GM12873 (cell line): Measurements from ENCODE around the gene COL4A2.

Experiments
- TF ChIP-seq, protein P1 (sequence below): IDR thresholded peaks from 2 replicates; pipeline ENCODE4 v1.5.1; 2012; ENCODE audit warnings: low read depth, mild to moderate bottlenecking, moderate library complexity, low read length, control low read depth; ENCODE audit not compliant: insufficient read depth; ENCODE audit errors: missing control alignments

The COL4A2 gene

DNA sequence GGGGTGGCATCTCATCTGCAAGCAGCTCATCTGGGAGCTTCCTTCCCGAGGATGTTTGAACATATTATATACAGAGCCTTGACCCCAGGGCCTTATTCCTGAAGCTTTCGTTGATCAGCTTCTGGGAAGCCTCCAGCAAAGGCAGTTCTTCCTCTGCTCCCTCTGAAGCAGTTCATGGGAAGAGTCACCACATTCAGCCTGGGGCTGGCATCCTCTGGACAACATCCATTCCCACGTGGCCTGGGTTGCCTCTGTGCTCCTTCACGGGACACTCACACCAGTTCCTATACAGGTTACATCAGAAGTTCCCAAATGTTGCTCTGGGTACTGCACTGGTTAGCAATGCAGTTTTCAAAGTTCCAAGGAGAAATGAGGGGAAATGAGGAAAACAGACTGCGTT, 29.6 kb downstream of the COL4A2 start:
- TF ChIP-seq, protein P1, sequence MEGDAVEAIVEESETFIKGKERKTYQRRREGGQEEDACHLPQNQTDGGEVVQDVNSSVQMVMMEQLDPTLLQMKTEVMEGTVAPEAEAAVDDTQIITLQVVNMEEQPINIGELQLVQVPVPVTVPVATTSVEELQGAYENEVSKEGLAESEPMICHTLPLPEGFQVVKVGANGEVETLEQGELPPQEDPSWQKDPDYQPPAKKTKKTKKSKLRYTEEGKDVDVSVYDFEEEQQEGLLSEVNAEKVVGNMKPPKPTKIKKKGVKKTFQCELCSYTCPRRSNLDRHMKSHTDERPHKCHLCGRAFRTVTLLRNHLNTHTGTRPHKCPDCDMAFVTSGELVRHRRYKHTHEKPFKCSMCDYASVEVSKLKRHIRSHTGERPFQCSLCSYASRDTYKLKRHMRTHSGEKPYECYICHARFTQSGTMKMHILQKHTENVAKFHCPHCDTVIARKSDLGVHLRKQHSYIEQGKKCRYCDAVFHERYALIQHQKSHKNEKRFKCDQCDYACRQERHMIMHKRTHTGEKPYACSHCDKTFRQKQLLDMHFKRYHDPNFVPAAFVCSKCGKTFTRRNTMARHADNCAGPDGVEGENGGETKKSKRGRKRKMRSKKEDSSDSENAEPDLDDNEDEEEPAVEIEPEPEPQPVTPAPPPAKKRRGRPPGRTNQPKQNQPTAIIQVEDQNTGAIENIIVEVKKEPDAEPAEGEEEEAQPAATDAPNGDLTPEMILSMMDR, result no peak

GRCh38 chr13:110337247-110337646, 30.2 kb downstream of the COL4A2 start:
- TF ChIP-seq, protein P1, result no peak

DNA sequence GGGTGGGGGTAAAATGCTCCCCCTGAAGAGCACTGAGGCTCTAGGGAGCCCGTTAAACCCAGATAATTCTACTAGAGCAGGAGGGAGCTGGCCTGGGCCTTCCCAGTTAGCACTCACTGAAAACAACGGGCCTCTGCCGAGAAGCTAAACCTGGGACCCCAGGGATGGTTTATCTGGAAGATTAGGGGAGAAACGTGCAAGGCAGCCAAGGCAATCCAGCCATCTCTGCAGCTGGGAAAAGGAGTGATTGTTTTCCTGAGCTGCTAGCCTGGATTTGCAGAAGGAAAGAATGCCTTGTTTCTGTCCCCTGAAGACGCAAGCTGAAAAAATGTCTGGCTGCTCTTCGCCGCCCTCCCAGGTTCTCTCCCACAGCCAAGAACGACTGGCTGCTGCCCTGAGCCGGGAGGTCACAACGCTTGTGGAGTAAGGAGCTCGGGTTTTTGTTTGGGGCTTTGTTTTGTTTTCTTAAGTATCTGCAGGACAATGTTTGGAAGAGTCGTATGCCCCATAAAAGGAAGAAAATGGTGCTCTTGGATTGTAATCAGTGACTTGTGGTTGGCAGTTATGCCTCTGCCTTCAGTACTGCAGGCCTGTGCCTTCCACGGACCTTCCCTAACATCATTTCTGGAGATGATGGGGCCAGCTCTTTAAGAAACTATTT, 31.5 kb downstream of the COL4A2 start:
- TF ChIP-seq, protein P1, result no peak

- TF ChIP-seq, protein P1, result no peak
These were observed 32.2 kb downstream of the COL4A2 start for GRCh38 chr13:110339263-110339662.

DNA sequence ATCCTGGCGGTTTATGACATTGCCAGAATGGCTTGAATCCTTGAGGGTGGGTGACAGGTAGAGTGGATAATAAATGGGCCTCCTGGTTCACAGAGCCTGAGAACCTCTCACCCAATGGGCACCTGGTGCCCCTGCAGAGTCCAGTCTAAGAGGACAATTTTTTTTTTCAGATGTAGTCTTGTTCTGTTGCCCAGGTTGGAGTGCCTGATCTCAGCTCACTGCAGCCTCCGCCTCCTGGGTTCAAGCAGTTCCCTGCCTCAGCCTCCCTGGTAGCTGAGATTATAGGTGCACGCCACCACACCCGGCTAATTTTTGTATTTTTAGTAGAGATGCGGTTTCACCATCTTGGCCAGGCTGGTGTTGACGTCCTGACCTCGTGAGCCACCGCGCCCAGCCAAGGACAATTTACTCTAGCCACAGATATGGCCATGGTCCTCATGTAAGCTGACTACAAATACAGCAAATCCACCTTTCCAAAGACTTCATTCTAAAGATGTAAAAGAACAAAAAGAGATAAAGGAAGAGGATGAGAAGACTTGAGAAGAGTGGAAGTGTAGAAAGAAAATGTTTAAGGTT, 33.0 kb downstream of the COL4A2 start:
- TF ChIP-seq, protein P1, result no peak

GRCh38 chr13:110340812-110341444, 33.8 kb downstream of the COL4A2 start:
- TF ChIP-seq, protein P1, result no peak

GRCh38 chr13:110341445-110342244, 34.6 kb downstream of the COL4A2 start:
- TF ChIP-seq, protein P1, result no peak
